H1 (cell line): ENCODE results near the gene VAMP3. TPM values are rescaled to one million over a fixed set of nuclear protein-coding genes. Genes with fewer than 3 reads are reported as not detected.
"Not testable (repeated sequence)": the region's sequence is repeated elsewhere in the genome, so short reads cannot be mapped to it uniquely, and the experiment has no call there.

Source experiments
- CTCF ChIA-PET: fragments of 300-600 bp; sonication (Branson Sonifier 250); formaldehyde crosslinking; loops from one replicate; lab custom pipeline; 2021; ENCODE audit not compliant: partially characterized antibody; lab: Charles Lee
- POLR2A ChIA-PET: fragments of 300-600 bp; sonication (Branson Sonifier 250); formaldehyde crosslinking; loops from one replicate; lab custom pipeline; 2021; ENCODE audit warnings: inconsistent platforms; ENCODE audit not compliant: partially characterized antibody; lab: Charles Lee
- DNase-seq, 2 experiments: peaks; one replicate each; pipeline versions ENCODE4 v3.0.0 to v3.0.0-alpha.2; 2010 to 2022; ENCODE audit warnings: low spot score in 2 of 2, low read depth in 1 of 2, mixed read lengths in 1 of 2
- FAIRE-seq: peaks from 2 replicates; lab custom pipeline; 2011; peaks lifted over from hg19 to GRCh38; lab: Jason Lieb, UNC
- H2AFZ ChIP-seq: 2 replicates; pipeline ENCODE4 v1.8.1; 2012; ENCODE audit warnings: low read length, inconsistent platforms
- H2AK5ac ChIP-seq: 2 replicates; pipeline ENCODE4 v1.6.1; 2013; ENCODE audit warnings: low read depth, low read length
- H2BK120ac ChIP-seq: replicated peaks from 2 replicates; pipeline ENCODE3; 2013; ENCODE audit warnings: low read depth, low read length, inconsistent platforms
- H2BK12ac ChIP-seq: 2 replicates; pipeline ENCODE4 v1.6.1; 2013; ENCODE audit warnings: low read depth, low read length
- H2BK15ac ChIP-seq: 2 replicates; pipeline ENCODE4 v1.6.1; 2013; ENCODE audit warnings: low read length
- H2BK20ac ChIP-seq: 2 replicates; pipeline ENCODE4 v1.6.1; 2013; ENCODE audit warnings: low read length
- H2BK5ac ChIP-seq: 2 replicates; pipeline ENCODE4 v1.6.1; 2013; ENCODE audit warnings: low read depth, low read length
- H3K14ac ChIP-seq: 2 replicates; pipeline ENCODE4 v1.6.1; 2013; ENCODE audit warnings: inconsistent platforms; ENCODE audit not compliant: insufficient read length
- H3K18ac ChIP-seq: 2 replicates; pipeline ENCODE4 v1.6.1; 2013; ENCODE audit warnings: low read length; ENCODE audit errors: extremely low read depth
- H3K23ac ChIP-seq: 2 replicates; pipeline ENCODE4 v1.6.1; 2013; ENCODE audit warnings: inconsistent platforms; ENCODE audit not compliant: insufficient read length
- H3K23me2 ChIP-seq: 2 replicates; pipeline ENCODE4 v1.6.1; 2013; ENCODE audit warnings: low read depth, low read length
- H3K27ac ChIP-seq: 2 replicates; pipeline ENCODE4 v1.6.1; 2011; ENCODE audit warnings: low read depth, low read length, inconsistent platforms
- H3K27me3 ChIP-seq, 4 experiments: replicated peaks in 1 of 4; 1 replicate in 1 of 4; 2 replicates in 3 of 4; pipeline versions ENCODE4 v1.6.1 to v1.8.1; 2011 to 2013; ENCODE audit warnings: low read length in 3 of 4, mild to moderate bottlenecking in 3 of 4, inconsistent platforms in 2 of 4, mixed read lengths in 2 of 4, moderate library complexity in 1 of 4; ENCODE audit not compliant: control insufficient read depth in 3 of 4, insufficient read depth in 3 of 4; ENCODE audit errors: extremely low read depth in 1 of 4
- H3K36me3 ChIP-seq, 4 experiments: 2 replicates each; pipeline versions ENCODE4 v1.6.1 to v1.8.1; 2011 to 2013; ENCODE audit warnings: mild to moderate bottlenecking in 4 of 4, low read length in 3 of 4, moderate library complexity in 2 of 4, control low read depth in 1 of 4, inconsistent platforms in 1 of 4; ENCODE audit not compliant: insufficient read depth in 4 of 4, control insufficient read depth in 2 of 4
- H3K4ac ChIP-seq: replicated peaks from 2 replicates; pipeline ENCODE3; 2013; ENCODE audit warnings: low read length, low read depth, mixed read lengths, inconsistent platforms; ENCODE audit not compliant: insufficient read length
- H3K4me1 ChIP-seq, 4 experiments: replicated peaks in 1 of 4; 1 replicate in 1 of 4; 2 replicates in 3 of 4; pipeline versions ENCODE4 v1.6.1 to v1.8.1; 2011 to 2013; ENCODE audit warnings: low read length in 3 of 4, inconsistent platforms in 2 of 4, mixed read lengths in 1 of 4; ENCODE audit not compliant: insufficient read depth in 4 of 4, control insufficient read depth in 3 of 4
- H3K4me2 ChIP-seq, 2 experiments: 2 replicates each; pipeline versions ENCODE4 v1.6.1 to v1.8.1; 2011 to 2013; ENCODE audit warnings: low read depth in 2 of 2, low read length in 2 of 2, control low read depth in 1 of 2, inconsistent platforms in 1 of 2, mild to moderate bottlenecking in 1 of 2; ENCODE audit not compliant: insufficient read depth in 1 of 2
- H3K4me3 ChIP-seq, 4 experiments: fragments of 200-600, 300-600 bp in 1 of 4; sonication (generic), shearing (Covaris generic), sonication (Bioruptor Twin) in 1 of 4; 2 replicates each; pipeline versions ENCODE4 v1.5.1 to v1.8.1; 2011 to 2016; ENCODE audit warnings: low read length in 4 of 4, low read depth in 3 of 4, control low read depth in 2 of 4, inconsistent platforms in 2 of 4, mild to moderate bottlenecking in 2 of 4, mixed read lengths in 1 of 4, moderate library complexity in 1 of 4; ENCODE audit not compliant: insufficient read depth in 2 of 4; ENCODE audit errors: extremely low read depth in 1 of 4
- H3K56ac ChIP-seq: replicated peaks from 2 replicates; pipeline ENCODE3; 2013; ENCODE audit warnings: low read depth, mild to moderate bottlenecking, mixed read lengths, low read length, inconsistent platforms; ENCODE audit not compliant: insufficient read length
- H3K79me1 ChIP-seq: 2 replicates; pipeline ENCODE4 v1.6.1; 2013; ENCODE audit warnings: low read depth, low read length, control low read depth
- H3K79me2 ChIP-seq, 2 experiments: 2 replicates each; pipeline versions ENCODE4 v1.6.1 to v1.8.1; 2012 to 2013; ENCODE audit warnings: low read length in 2 of 2, mild to moderate bottlenecking in 2 of 2, inconsistent platforms in 1 of 2; ENCODE audit not compliant: insufficient read depth in 2 of 2, control insufficient read depth in 1 of 2
- H3K9ac ChIP-seq, 4 experiments: replicated peaks in 1 of 4; 1 replicate in 1 of 4; 2 replicates in 3 of 4; pipeline versions ENCODE4 v1.6.1 to v1.8.1; 2011 to 2013; ENCODE audit warnings: low read depth in 3 of 4, low read length in 3 of 4, control low read depth in 2 of 4, mild to moderate bottlenecking in 2 of 4, moderate library complexity in 2 of 4, inconsistent platforms in 1 of 4; ENCODE audit errors: extremely low read depth in 1 of 4
- H3K9me3 ChIP-seq, 2 experiments: 2 replicates each; pipeline versions ENCODE4 v1.6.1 to v1.8.1; 2012 to 2013; ENCODE audit warnings: mild to moderate bottlenecking in 2 of 2, moderate library complexity in 2 of 2, control low read depth in 1 of 2, inconsistent platforms in 1 of 2, low read depth in 1 of 2, low read length in 1 of 2, mixed read lengths in 1 of 2; ENCODE audit not compliant: insufficient read depth in 2 of 2
- H4K20me1 ChIP-seq, 2 experiments: replicated peaks in 1 of 2; 2 replicates each; pipeline versions ENCODE3 to v1.8.1; 2011 to 2013; ENCODE audit warnings: inconsistent platforms in 2 of 2, low read length in 2 of 2, mild to moderate bottlenecking in 1 of 2; ENCODE audit not compliant: insufficient read depth in 2 of 2, control insufficient read depth in 1 of 2
- H4K5ac ChIP-seq: 2 replicates; pipeline ENCODE4 v1.6.1; 2013; ENCODE audit warnings: low read length, low read depth, mixed read lengths, inconsistent platforms; ENCODE audit not compliant: insufficient read length
- H4K8ac ChIP-seq: 2 replicates; pipeline ENCODE4 v1.8.0; 2013; ENCODE audit warnings: mild to moderate bottlenecking, moderate library complexity, low read length, inconsistent platforms; ENCODE audit not compliant: insufficient read depth; ENCODE audit errors: extremely low read depth
- H4K91ac ChIP-seq: replicated peaks from 2 replicates; pipeline ENCODE3; 2013; ENCODE audit warnings: low read length, mixed read lengths, inconsistent platforms; ENCODE audit not compliant: insufficient read length
- WGBS, 2 experiments: shearing (Covaris generic) in 1 of 2; methylation state at CpG; one replicate each; pipeline versions ENCODE4 v1.1.6 to v1.1.7; 2013 to 2015; ENCODE audit warnings: low lambda C conversion rate in 2 of 2, mixed read lengths in 2 of 2, inconsistent platforms in 1 of 2, low coverage in 1 of 2, missing lambda C conversion rate in 1 of 2; ENCODE audit not compliant: insufficient replicate concordance in 2 of 2, insufficient coverage in 1 of 2, insufficient read length in 1 of 2; ENCODE audit errors: extremely low coverage in 1 of 2, missing lambda C conversion rate in 1 of 2; 5-methylcytosine and 5-hydroxymethylcytosine counted together
- polyA plus RNA-seq, 7 experiments: library from polyadenylated mRNA; depleted of rRNA in 3 of 7; stranded (reverse) in 5 of 7; unstranded in 2 of 7; fragments of >200 nt in 5 of 7; fragments of 200-250 nt in 2 of 7; gene quantifications; 1 replicate in 5 of 7; 2 replicates in 1 of 7; 4 replicates in 1 of 7; pipeline versions ENCODE4 v1.2.1 to v1.2.3, GENCODE V29; 2011 to 2013; ENCODE audit warnings: missing spikeins in 2 of 7, mixed read lengths in 2 of 7
- total RNA-seq: library from RNA; stranded (reverse); fragmentation: NEBNext Ultra II Directional; extraction: Animal tissue kit (Norgen Biotek cat#: 25700); gene quantifications from 2 replicates; pipeline ENCODE4 v1.2.1, GENCODE V29; 2021

Gene VAMP3
- total and polyA plus RNA-seq, 2 of the 8 experiments (the other 6 are each of a cell fraction or from before 2014, with no cell fraction given): 27.9 to 36.7 TPM

GRCh38 chr1:7791027-7791426 lies 19.9 kb downstream of the VAMP3 start:
- H2BK5ac ChIP-seq, H4K5ac ChIP-seq, H3K9ac ChIP-seq, H4K20me1 ChIP-seq, H4K91ac ChIP-seq, H3K79me2 ChIP-seq, H3K79me1 ChIP-seq, H2BK20ac ChIP-seq, H3K23ac ChIP-seq, H3K18ac ChIP-seq, DNase-seq, H2AK5ac ChIP-seq, FAIRE-seq, H3K14ac ChIP-seq, H3K56ac ChIP-seq, H3K4me3 ChIP-seq, H3K4ac ChIP-seq, H2AFZ ChIP-seq, H4K8ac ChIP-seq, H3K27me3 ChIP-seq, H2BK15ac ChIP-seq, H2BK120ac ChIP-seq, H3K23me2 ChIP-seq, H3K4me2 ChIP-seq, H3K4me1 ChIP-seq, H2BK12ac ChIP-seq, H3K27ac ChIP-seq: not testable (repeated sequence)
- CTCF ChIA-PET: interaction anchor here (0.7 to 1.6 kb wide), 2 partner anchors 123 to 185 kb away, joined by 3 read pairs; no protein-coding TSS in a partner anchor
- WGBS, 2 experiments: 93% methylated on average over 3 of the region's 3 CpGs; no CpG with 5 or more reads in 1 of the 2 experiments
- Histone ChIP-seq H3K9me3 (peaks cover 25 to 26% of the 10 kb centered on the region in 2 experiments), H3K36me3 (peaks cover 3 to 67% (median 25%) of the 10 kb centered on the region in 4 experiments; a peak in 6 of 8 replicates)
- POLR2A ChIA-PET: interaction anchor here (0.6 kb wide), 1 partner anchor 81 kb away, joined by 4 read pairs; no protein-coding TSS in a partner anchor
